ENCODE data around the gene EPHA6. TPM values are rescaled to one million over a fixed set of nuclear protein-coding genes. Genes with fewer than 3 reads are reported as not detected.

The EPHA6 gene
- total RNA-seq (2022; extraction: Qiagen RNA extraction; ENCODE audit: low read depth) = 0.06 to 0.13 TPM (median 0.11 TPM) in 3 of 5 replicates, not detected in the others

DNA sequence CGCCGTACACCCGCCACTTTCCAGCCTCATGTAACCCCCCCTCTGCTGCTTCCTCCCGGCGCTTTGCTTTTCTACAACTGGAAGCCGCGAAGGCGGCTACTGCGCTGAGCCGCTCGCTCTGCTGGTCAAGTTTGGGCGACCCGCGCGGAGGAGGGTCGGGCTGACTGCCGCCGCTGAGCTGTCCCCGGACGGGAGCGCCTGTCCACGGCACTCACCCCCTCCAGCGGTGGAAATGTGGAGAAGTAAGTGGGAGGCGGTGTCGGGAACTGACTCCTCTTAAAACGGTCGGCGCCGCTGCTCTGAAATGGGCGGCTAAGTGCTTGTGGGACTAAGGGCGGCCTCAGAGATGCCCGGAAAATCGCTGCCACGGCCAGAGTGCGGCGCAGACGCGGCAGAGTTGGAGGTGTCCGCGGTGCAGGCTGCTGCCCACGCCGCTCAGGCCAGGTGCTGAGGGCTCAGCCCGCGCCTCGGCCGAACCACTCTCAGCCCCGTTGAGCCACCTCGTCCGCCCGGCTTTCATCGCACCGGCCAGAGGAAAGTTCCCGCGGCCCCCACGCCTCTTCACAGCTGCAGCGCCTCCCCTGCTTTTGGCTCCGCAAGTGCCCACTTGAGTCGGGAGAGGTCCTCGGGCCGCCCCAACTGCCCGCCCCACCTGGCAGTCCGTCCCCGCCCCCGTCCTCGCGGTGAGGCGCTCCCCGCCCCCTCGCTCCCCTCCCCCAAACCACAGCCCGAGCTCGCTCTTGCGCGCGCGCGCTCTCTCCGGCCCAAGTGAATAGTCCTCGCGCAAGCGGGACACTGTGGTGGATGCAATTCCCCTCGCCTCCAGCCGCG lies at the start of gene EPHA6:
Gene EPHA6 (plus strand): TSS at position 775 of the 831 bp plus-strand sequence.

DNA sequence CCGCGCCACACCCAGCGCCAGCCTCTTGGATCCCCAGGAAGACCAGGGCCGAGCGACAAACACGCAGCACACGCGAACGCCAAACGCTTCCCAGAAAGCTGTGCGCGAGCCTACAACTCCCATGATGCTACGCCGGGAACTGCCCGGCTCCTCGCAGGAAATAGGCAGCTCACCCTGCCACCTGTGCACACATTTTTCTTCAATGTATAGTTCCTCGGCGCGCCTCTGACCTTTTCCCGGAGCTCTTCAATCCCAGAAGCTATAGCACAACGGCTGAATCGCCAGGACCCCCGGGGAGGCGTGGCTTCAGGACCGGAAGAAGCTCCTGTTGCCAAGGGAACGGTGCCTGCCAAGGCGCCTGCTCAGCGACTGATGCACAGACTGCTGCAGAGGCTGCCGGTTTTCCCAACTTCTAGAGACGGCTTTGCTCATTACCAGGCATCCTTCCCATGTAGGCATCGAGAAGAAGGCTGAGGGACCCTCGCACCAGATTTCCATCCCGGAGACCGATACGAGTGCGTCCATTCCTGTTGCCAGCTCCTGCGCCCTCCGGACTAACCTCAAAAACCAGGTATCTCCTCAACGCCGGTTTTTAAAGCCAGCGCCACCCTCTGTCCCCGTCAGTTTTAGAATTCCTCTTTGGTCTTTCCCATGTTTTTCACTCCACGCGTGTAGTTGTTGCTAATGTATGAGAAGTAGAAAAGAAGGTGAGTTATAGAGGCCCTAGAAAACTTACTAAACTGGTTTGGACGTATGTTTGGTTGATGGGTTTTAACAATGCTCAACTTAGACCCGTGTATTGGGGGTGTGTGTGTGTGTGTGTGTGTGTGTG lies 950.2 kb downstream of the EPHA6 start, which contains the start of gene ARL6:
Gene ARL6 (plus strand): TSS at position 352 of the 832 bp plus-strand sequence. CDS start 3,350 bp downstream, outside the sequence.

